NB4 (cell line): ENCODE results near the gene PFAS.
"Not testable (repeated sequence)": the region's sequence is repeated elsewhere in the genome, so short reads cannot be mapped to it uniquely, and the experiment has no call there.

Experiments used
- DNase-seq: peaks from one replicate; pipeline ENCODE4 v3.0.0; 2010; ENCODE audit warnings: low read depth
- H3K4me3 ChIP-seq: one replicate; pipeline ENCODE4 v1.5.1; 2011; ENCODE audit warnings: mild to moderate bottlenecking, low read depth, low read length, moderate library complexity
- CTCF ChIP-seq: IDR thresholded peaks from one replicate; pipeline ENCODE4 v1.5.1; 2012; ENCODE audit warnings: low read depth, low read length
- MYC ChIP-seq: IDR thresholded peaks from 2 replicates; pipeline ENCODE4 v1.6.1; 2011; ENCODE audit warnings: low read depth, low read length
- POLR2A ChIP-seq: IDR thresholded peaks from 2 replicates; pipeline ENCODE4 v1.6.1; 2011; ENCODE audit warnings: mild to moderate bottlenecking; ENCODE audit not compliant: insufficient read length; ENCODE audit errors: extremely low read depth
- TF ChIP-seq, protein P1 (sequence below): IDR thresholded peaks from 2 replicates; pipeline ENCODE4 v1.6.1; 2011; ENCODE audit warnings: low read depth, low read length

The PFAS gene

DNA sequence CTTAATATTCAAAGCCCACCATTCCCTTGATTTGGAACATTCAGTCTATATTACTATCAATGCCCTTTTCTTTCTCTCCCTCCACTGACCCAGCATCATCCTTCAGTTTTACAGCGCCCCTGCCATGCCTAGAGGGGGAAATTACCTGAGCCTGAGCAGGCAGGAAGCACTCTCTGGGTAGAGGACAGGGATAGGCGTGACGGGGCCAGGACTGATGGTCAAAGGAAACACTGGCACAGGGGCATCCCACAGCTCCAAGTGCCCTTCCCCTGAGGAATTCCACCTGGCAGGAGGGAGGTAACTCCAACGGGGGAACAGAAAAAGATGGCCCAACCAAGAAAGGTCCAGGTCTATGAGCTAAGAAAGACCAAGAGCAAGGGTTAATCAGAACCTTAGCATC, 11.2 kb upstream of the PFAS start:
- no peak overlapping the region for H3K4me3 ChIP-seq
- TF ChIP-seq MYC (no peak), CTCF (no peak), POLR2A (no peak)
- TF ChIP-seq, protein P1, sequence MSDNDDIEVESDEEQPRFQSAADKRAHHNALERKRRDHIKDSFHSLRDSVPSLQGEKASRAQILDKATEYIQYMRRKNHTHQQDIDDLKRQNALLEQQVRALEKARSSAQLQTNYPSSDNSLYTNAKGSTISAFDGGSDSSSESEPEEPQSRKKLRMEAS = no peak
- no peak for DNase-seq

GRCh38 chr17:8243827-8244226, 5.3 kb upstream of the PFAS start:
- TF ChIP-seq, protein P1 = no peak
- TF ChIP-seq MYC = no peak
- no peak for TF ChIP-seq CTCF
- no peak for TF ChIP-seq POLR2A
- H3K4me3 ChIP-seq = no peak overlapping the region
- DNase-seq = no peak

DNA sequence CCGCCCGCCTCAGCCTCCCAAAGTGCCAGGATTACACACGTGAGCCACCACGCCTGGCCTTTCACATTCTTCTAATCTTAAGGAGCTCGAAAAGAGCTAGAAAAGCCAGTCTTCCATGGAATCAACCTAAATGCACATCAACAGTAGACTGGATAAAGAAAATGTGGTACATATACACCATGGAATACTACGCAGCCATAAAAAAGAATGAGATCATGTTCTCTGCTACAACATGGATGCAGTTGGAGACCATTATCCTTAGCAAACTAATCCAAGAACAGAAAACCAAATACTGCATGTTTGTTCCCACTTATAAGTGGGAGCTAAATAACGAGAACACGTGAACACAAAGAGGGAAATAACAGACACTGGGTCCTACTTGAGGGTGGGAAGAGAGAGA, 4.3 kb upstream of the PFAS start:
- no peak overlapping the region for H3K4me3 ChIP-seq
- no peak for DNase-seq
- TF ChIP-seq POLR2A = no peak
- TF ChIP-seq CTCF = no peak
- no peak for TF ChIP-seq MYC
- TF ChIP-seq, protein P1 = no peak

- TF ChIP-seq MYC (no peak), CTCF (no peak), POLR2A (no peak)
- TF ChIP-seq, protein P1 = no peak
- DNase-seq = no peak
- H3K4me3 ChIP-seq = peak overlapping the region; percentile 97
These were observed 772 bp downstream of the PFAS start for GRCh38 chr17:8249621-8250500.

- not testable (repeated sequence) for DNase-seq, H3K4me3 ChIP-seq
These were observed 2.3 kb downstream of the PFAS start for GRCh38 chr17:8251411-8251810.

GRCh38 chr17:8253801-8254200, 4.7 kb downstream of the PFAS start:
- TF ChIP-seq MYC (no peak), CTCF (no peak), POLR2A (no peak)
- TF ChIP-seq, protein P1 = no peak
- no peak for DNase-seq
- H3K4me3 ChIP-seq = no peak overlapping the region
